WERI-Rb-1 (cell line): ENCODE results near the gene UMODL1.
"Not testable (repeated sequence)": the region's sequence is repeated elsewhere in the genome, so short reads cannot be mapped to it uniquely, and the experiment has no call there.

Experiments
- DNase-seq: peaks from one replicate; pipeline ENCODE4 v3.0.0-alpha.2; 2020
- H3K27ac ChIP-seq: fragments of 250-450 bp; sonication (Bioruptor Pico); 2 replicates; pipeline ENCODE4 v1.5.1; 2020; ENCODE audit warnings: mild to moderate bottlenecking, moderate library complexity
- H3K27me3 ChIP-seq: fragments of 250-450 bp; sonication (Bioruptor Pico); 2 replicates; pipeline ENCODE4 v1.5.1; 2021; ENCODE audit warnings: mild to moderate bottlenecking, low read depth, moderate library complexity; ENCODE audit not compliant: insufficient read depth, severe bottlenecking
- H3K36me3 ChIP-seq: fragments of 250-450 bp; sonication (Bioruptor Pico); 2 replicates; pipeline ENCODE4 v1.5.1; 2020; ENCODE audit warnings: mild to moderate bottlenecking, moderate library complexity
- H3K4me3 ChIP-seq: 2 replicates; pipeline ENCODE4 v1.5.1; 2011; ENCODE audit warnings: low read depth, mild to moderate bottlenecking, control low read depth, low read length
- H3K9me3 ChIP-seq: fragments of 250-450 bp; sonication (Bioruptor Pico); 2 replicates; pipeline ENCODE4 v1.5.1; 2021; ENCODE audit warnings: mild to moderate bottlenecking, moderate library complexity; ENCODE audit not compliant: severe bottlenecking
- TF ChIP-seq, protein P1 (sequence below): IDR thresholded peaks from 2 replicates; pipeline ENCODE4 v1.5.1; 2011; ENCODE audit warnings: low read depth, mild to moderate bottlenecking, control low read depth, inconsistent platforms, low read length

Gene UMODL1

DNA sequence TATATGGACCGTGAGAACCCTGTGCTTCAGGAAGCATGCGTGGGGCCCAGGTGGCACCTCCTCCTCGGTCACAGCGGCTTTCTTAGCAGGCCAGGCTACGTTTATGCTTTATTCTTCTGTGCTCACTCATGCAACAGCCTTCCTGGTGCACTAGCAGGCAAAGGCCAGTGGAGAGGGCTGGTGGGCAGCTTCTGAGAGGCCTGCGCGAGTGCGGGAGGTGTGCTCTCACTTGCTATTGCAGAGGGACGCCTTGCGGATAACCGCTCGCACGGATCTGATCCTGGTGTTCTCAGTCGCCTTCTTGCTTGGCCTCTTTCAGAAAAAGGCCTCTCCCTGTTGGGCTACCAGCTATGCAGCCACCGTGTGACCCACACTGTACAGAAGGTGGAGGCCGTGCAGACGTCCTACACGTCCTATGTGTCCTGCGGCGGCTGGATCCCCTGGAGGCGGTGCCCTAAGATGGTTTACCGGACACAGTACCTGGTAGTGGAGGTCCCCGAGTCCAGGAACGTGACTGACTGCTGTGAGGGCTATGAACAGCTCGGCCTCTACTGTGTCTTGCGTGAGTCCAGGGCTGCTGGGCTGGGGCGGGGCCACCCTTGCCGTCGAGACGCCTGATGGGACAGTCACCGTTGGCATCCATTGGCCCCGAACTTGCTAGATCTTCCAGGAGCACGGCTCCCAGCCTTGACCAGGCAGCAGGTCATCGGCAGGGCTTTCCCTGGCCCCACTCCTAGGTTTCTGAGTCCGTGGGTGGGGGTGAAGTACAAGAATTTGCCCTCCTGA lies 4.8 kb downstream of the UMODL1 start:
- H3K9me3 ChIP-seq: no peaks in the 10 kb centered on the region
- H3K27ac ChIP-seq: peak overlapping the region; percentile 14; the same call in 1 of the 2 replicates
- H3K36me3 ChIP-seq: no peaks in the 10 kb centered on the region
- no peaks in the 10 kb centered on the region for H3K27me3 ChIP-seq
- TF ChIP-seq, protein P1, sequence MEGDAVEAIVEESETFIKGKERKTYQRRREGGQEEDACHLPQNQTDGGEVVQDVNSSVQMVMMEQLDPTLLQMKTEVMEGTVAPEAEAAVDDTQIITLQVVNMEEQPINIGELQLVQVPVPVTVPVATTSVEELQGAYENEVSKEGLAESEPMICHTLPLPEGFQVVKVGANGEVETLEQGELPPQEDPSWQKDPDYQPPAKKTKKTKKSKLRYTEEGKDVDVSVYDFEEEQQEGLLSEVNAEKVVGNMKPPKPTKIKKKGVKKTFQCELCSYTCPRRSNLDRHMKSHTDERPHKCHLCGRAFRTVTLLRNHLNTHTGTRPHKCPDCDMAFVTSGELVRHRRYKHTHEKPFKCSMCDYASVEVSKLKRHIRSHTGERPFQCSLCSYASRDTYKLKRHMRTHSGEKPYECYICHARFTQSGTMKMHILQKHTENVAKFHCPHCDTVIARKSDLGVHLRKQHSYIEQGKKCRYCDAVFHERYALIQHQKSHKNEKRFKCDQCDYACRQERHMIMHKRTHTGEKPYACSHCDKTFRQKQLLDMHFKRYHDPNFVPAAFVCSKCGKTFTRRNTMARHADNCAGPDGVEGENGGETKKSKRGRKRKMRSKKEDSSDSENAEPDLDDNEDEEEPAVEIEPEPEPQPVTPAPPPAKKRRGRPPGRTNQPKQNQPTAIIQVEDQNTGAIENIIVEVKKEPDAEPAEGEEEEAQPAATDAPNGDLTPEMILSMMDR: peak; percentile 77
- peak; percentile 70 for DNase-seq
- no peak overlapping the region for H3K4me3 ChIP-seq

DNA sequence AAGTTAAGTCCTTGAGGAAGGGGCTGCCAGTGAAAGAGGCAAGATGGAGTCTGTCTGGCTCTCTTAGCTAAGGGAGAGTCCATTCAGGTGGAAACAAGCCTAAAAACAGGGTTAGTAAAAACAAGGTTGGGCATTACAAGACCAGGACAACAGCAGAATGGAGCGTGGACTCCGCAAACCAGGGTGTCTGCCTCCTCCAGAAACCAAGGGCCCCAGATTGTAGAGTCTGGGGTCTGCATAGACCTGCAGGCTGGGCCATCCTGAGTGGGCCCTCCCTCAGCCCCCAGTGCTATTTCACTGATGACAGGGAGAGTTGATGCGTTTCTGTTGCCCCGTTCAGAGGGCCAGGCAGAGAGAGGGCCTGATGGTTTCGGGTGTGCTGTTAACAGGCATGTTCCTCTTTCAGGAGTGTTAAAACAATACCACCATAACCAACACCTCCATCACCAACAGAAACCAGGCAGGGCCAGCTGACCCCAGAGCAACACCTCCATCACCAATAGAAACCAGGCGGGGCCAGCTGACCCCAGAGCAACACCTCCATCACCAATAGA lies 6.6 kb downstream of the UMODL1 start:
- H3K9me3 ChIP-seq, H3K27ac ChIP-seq, DNase-seq, H3K27me3 ChIP-seq, H3K36me3 ChIP-seq, H3K4me3 ChIP-seq: not testable (repeated sequence)

DNA sequence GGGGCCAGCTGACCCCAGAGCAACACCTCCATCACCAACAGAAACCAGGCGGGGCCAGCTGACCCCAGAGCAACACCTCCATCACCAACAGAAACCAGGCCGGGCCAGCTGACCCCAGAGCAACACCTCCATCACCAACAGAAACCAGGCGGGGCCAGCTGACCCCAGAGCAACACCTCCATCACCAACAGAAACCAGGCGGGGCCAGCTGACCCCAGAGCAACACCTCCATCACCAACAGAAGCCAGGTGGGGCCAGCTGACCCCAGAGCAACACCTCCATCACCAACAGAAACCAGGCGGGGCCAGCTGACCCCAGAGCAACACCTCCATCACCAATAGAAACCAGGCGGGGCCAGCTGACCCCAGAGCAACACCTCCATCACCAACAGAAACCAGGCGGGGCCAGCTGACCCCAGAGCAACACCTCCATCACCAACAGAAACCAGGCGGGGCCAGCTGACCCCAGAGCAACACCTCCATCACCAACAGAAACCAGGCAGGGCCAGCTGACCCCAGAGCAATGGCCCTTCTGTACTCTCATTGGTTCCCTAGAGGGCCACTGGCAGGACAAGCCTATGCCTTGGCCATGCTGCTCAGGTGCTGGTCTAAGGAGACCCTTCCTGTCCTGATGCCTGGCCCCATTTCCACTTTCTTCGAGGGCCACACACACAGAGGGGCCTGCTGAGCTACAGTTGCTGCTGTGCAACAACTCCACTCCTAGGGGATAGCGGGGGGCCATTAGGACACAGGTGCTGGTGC lies 7.3 kb downstream of the UMODL1 start:
- not testable (repeated sequence) for H3K36me3 ChIP-seq, H3K27me3 ChIP-seq, DNase-seq, H3K4me3 ChIP-seq, H3K27ac ChIP-seq, H3K9me3 ChIP-seq

DNA sequence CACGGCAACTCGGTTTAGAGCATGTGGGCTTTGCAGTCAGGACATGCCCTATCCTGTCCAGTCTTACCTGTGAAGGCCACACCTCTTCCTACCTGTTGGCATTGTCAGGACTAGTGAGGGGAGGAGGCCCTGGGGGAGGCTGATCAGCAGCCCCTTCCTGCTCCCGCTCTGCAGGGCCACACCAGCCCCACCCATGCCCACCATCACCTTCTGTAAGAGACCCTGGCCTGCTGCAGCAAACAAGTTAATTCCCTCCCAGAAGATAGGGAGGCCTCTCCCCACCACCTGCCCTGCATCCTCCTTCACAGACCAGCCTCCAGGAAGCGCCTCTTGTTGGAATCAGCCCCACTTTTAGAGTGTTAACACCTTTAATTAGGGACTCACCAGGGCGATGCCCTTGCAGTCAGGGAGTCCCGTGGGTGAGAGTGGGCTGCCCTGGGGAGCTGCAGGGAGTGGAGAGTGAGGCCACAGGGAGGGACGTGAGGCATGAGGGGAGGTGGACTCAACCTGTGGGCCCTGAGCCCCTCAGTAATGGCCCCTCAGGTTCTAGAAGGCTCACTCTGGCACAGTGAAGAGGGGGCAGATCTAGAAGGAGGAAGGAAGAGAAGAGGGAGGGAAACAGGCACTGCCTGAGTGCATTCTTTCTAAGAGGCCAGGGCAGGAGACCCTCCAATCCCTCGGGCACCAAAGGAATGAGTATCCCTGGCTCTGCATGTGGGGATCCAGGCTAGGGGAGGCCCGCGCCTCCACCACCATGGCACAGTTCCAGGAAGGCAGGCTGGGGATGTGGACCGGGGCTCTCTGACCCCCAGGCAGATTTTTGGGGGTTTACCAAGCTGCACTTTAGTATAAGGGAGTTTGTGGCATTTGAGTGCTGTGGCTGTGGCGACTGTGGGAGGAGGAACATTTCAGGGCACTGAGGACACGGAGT lies 8.2 kb downstream of the UMODL1 start:
- TF ChIP-seq, protein P1: no peak
- Histone ChIP-seq H3K27ac (no peak overlapping the region), H3K36me3 (no peaks in the 10 kb centered on the region), H3K9me3 (no peaks in the 10 kb centered on the region), H3K4me3 (no peak overlapping the region), H3K27me3 (no peaks in the 10 kb centered on the region)
- DNase-seq: no peak

DNA sequence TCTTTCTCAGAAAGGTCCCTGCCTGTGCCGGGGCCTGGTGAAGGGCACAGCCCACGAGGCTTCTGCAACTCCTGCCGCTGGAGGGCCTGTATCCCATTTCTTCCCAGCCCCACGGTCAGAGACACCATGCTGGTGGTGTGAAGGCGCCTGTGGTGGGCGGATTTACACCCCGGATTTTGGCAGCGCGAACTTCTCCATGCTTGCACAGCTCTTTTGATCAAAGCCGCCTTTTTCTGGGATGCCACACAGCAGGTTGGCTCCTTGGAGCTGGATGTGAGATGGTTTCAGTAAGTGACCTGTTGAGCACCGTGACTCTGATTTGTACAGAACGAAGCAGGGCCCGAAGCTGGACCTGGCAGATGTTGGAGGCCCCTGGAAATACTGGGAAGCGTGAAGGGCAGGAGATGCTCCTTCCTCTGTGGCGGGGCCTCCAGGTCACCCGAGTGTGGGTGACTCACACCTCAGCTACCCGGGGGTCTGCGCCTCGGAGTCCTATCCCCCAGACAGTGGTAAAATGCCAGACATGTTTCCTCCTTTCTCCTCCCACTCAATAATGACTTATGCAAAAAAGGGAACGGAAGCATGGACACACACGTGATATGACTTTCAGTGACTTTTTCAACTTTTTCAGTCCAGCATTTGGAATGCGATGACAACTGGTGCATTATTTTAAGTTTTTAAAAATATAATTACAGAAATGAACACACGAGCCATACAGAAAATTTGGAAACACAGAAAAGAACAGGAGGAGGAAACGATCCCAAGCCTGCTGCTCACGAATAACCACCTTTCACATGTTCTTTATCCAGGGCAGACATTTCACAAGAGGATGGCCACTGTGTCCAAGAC lies 9.0 kb downstream of the UMODL1 start:
- Histone ChIP-seq H3K9me3 (no peaks in the 10 kb centered on the region), H3K27ac (no peak overlapping the region), H3K4me3 (no peak overlapping the region), H3K36me3 (no peaks in the 10 kb centered on the region), H3K27me3 (no peaks in the 10 kb centered on the region)
- TF ChIP-seq, protein P1: no peak
- DNase-seq: no peak

DNA sequence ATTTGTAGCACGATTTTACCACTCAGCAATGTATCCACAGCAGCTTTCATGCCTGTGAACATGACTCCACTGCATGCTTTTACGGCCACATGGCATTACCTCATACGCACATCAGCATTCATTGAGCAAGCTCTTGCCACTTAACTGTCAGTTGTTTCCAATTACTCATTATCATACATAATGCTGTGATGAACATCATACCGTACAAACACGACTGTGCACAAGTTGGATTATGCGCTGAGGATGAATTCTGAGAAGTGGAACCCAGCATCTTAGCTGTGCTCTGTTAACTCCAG lies 9.6 kb downstream of the UMODL1 start:
- Histone ChIP-seq H3K4me3 (no peak overlapping the region), H3K27ac (no peak overlapping the region), H3K9me3 (no peaks in the 10 kb centered on the region), H3K36me3 (no peaks in the 10 kb centered on the region), H3K27me3 (no peaks in the 10 kb centered on the region)
- no peak for DNase-seq
- TF ChIP-seq, protein P1: no peak
